Breast epithelium (tissue), 4 donors: ENCODE results near the gene CSMD2. TPM values are rescaled to one million over a fixed set of nuclear protein-coding genes. Genes with fewer than 3 reads are reported as not detected.

ENCODE experiments used
- DNase-seq, 2 donors: peaks; one replicate each; pipeline ENCODE4 v3.0.0-alpha.2; 2019; ENCODE audit warnings: low spot score in 2 of 2
- H3K27ac ChIP-seq, 2 donors: fragments of 200-600 bp; sonication (generic) in 1 of 2; one replicate each; pipeline ENCODE4 v1.5.1; 2016 to 2019; ENCODE audit warnings: mild to moderate bottlenecking in 1 of 2
- H3K27me3 ChIP-seq, 2 donors: fragments of 200-600 bp; sonication (generic) in 1 of 2; one replicate each; pipeline versions ENCODE4 v1.5.1 to v1.6.0; 2017 to 2019; ENCODE audit warnings: control low read depth in 1 of 2, mild to moderate bottlenecking in 1 of 2
- H3K36me3 ChIP-seq: fragments of 200-600 bp; one replicate; pipeline ENCODE4 v1.5.1; 2019
- H3K4me1 ChIP-seq, 2 donors: fragments of 200-600 bp; sonication (generic); one replicate each; pipeline ENCODE4 v1.5.1; 2016 to 2019; ENCODE audit warnings: control low read depth in 1 of 2
- H3K4me3 ChIP-seq, 3 donors: fragments of 200-600 bp; sonication (generic); 1 replicate in 2 of 3; 2 replicates in 1 of 3; pipeline ENCODE4 v1.5.1; 2016 to 2019; ENCODE audit warnings: mild to moderate bottlenecking in 3 of 3, moderate library complexity in 2 of 3
- H3K9me3 ChIP-seq, 2 donors: fragments of 200-600 bp; sonication (generic) in 1 of 2; one replicate each; pipeline ENCODE4 v1.5.1; 2016 to 2019; ENCODE audit warnings: control low read depth in 1 of 2
- POLR2A ChIP-seq: fragments of 450-650 bp; IDR thresholded peaks from one replicate; pipeline ENCODE4 v1.6.1; 2016; ENCODE audit warnings: antibody characterized with exemption, mild to moderate bottlenecking, moderate library complexity
- POLR2AphosphoS5 ChIP-seq, 3 donors: sonication (generic); formaldehyde crosslinking; IDR thresholded peaks; one replicate each; pipeline ENCODE4 v1.6.1; 2017; ENCODE audit warnings: antibody characterized with exemption in 3 of 3
- intact Hi-C: fragments of 100-400 bp; cut with DNase I; formaldehyde crosslinking; loops from one replicate; pipeline ENCODE4 v1.15.1; 2023; ENCODE audit warnings: low total_unique reads
- total RNA-seq, 3 donors: library from RNA; depleted of rRNA; stranded (reverse); fragments of >200 nt; gene quantifications; one replicate each; pipeline ENCODE4 v1.1.0, GENCODE V29; 2016
- TF ChIP-seq, protein P1 (sequence below), 3 donors: fragments of 450-650 bp; IDR thresholded peaks; one replicate each; pipeline ENCODE4 v1.5.1; 2016 to 2017; ENCODE audit warnings: antibody characterized with exemption in 3 of 3, mild to moderate bottlenecking in 3 of 3, moderate library complexity in 3 of 3

CSMD2 gene
- total RNA-seq, 3 donors from 2014 or later: 0.33 to 2.6 (median 0.44) TPM

DNA sequence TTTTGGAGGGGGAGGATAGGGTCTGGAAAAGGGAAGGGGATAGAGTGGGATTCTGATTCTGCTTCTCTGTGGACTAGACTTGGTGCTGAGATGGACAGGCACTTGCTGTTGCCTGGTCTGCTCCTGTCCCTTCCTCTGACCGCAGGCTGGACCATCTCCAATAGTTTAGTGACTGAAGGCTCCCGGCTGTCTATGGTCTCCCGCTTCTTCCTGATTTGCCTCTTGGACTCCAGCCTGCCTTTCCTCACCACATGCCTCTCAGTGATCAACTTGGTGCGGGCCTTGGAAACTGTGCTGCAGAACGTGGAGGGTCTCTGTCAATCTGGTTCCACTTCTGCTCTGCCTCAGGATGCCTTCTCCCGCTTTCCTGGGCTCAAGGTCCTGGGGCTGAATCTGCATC, 698.9 kb downstream of the CSMD2 start:
- DNase-seq: no peak
- TF ChIP-seq, protein P1, sequence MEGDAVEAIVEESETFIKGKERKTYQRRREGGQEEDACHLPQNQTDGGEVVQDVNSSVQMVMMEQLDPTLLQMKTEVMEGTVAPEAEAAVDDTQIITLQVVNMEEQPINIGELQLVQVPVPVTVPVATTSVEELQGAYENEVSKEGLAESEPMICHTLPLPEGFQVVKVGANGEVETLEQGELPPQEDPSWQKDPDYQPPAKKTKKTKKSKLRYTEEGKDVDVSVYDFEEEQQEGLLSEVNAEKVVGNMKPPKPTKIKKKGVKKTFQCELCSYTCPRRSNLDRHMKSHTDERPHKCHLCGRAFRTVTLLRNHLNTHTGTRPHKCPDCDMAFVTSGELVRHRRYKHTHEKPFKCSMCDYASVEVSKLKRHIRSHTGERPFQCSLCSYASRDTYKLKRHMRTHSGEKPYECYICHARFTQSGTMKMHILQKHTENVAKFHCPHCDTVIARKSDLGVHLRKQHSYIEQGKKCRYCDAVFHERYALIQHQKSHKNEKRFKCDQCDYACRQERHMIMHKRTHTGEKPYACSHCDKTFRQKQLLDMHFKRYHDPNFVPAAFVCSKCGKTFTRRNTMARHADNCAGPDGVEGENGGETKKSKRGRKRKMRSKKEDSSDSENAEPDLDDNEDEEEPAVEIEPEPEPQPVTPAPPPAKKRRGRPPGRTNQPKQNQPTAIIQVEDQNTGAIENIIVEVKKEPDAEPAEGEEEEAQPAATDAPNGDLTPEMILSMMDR (IDR thresholded peaks at IDR 0.05): no peak
- TF ChIP-seq POLR2AphosphoS5 (IDR thresholded peaks at IDR 0.05) (no peak), POLR2A (no peak)
- peaks cover 0 to 3% of the 10 kb centered on the region in 2 donors for H3K4me1 ChIP-seq
- H3K36me3 ChIP-seq: no peaks in the 10 kb centered on the region
- intact Hi-C loops: no loop called here
- H3K9me3 ChIP-seq: no peaks in the 10 kb centered on the region
- H3K4me3 ChIP-seq: no peak overlapping the region
- no peaks in the 10 kb centered on the region for H3K27me3 ChIP-seq
- H3K27ac ChIP-seq: no peak overlapping the region

DNA sequence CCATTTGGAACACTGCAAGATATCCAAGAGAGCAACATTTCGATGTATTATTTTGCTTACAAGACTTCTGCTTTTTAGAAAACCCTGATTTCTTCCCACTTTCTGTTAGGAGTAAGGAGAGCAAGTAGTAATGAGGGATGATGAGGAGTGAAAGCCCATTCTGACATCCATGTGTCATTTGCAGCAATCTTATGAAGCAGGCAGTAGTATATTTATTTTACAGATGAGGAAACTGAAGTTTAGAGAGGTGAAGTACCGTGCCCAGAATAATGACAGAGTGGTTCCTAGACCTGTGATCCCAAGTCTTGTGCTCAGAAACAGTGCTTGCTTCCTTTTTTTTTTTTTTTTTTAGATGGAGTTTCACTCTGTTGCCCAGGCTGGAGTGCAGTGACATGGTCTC, 699.7 kb downstream of the CSMD2 start:
- H3K36me3 ChIP-seq: no peaks in the 10 kb centered on the region
- intact Hi-C loops: no loop called here
- H3K27me3 ChIP-seq: no peaks in the 10 kb centered on the region
- DNase-seq: no peak
- no peak overlapping the region for H3K4me3 ChIP-seq
- TF ChIP-seq, protein P1 (IDR thresholded peaks at IDR 0.05): no peak
- TF ChIP-seq POLR2A (no peak), POLR2AphosphoS5 (IDR thresholded peaks at IDR 0.05) (no peak)
- H3K9me3 ChIP-seq: no peaks in the 10 kb centered on the region
- no peak overlapping the region for H3K27ac ChIP-seq
- peaks cover 0 to 2% of the 10 kb centered on the region in 2 donors for H3K4me1 ChIP-seq

DNA sequence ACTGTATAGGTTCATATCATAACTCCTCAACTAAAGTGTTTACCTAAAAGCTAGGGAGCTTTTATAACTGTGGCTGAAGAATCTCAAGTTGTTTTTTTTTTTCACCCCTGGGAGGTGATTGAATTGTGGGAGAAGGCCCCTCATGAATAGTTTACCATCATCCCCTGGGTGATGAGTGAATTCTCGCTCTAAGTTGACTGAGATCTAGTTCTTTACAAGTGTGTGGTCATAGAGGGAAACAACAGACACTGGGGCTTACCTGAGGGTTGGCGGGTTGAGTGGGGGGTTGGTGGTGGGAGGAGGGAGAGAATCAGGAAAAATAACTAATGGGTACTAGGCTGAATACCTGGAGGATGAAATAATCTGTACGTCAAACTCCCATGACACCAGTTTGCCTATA, 700.5 kb downstream of the CSMD2 start:
- Histone ChIP-seq H3K4me1 (no peaks in the 10 kb centered on the region), H3K27me3 (no peaks in the 10 kb centered on the region), H3K36me3 (no peaks in the 10 kb centered on the region), H3K27ac (no peak overlapping the region), H3K4me3 (no peak overlapping the region), H3K9me3 (no peaks in the 10 kb centered on the region)
- intact Hi-C loops: no loop called here
- TF ChIP-seq POLR2A (no peak), POLR2AphosphoS5 (IDR thresholded peaks at IDR 0.05) (no peak)
- TF ChIP-seq, protein P1 (IDR thresholded peaks at IDR 0.05): no peak
- DNase-seq: no peak

Other genes with a start within 250 kb of the CSMD2 start
- gene C1orf94, start 11.7 kb upstream of the CSMD2 start, total RNA-seq: not detected